A549 (cell line): ENCODE data around the gene SHISAL2A.

Experiments
- CBX2 ChIP-seq: fragments of 200-600 bp; sonication (generic); IDR thresholded peaks from 2 replicates; pipeline ENCODE4 v1.6.1; 2016; ENCODE audit warnings: low read depth, mild to moderate bottlenecking, borderline replicate concordance
- CHD2 ChIP-seq: fragments of 150-350 bp; IDR thresholded peaks from 2 replicates; pipeline ENCODE4 v1.6.1; 2014; ENCODE audit warnings: low read length; ENCODE audit not compliant: partially characterized antibody
- ESRRA ChIP-seq: fragments of 150-350 bp; IDR thresholded peaks from 2 replicates; pipeline ENCODE4 v1.6.1; 2014; ENCODE audit warnings: mild to moderate bottlenecking, low read length, borderline replicate concordance
- HDAC2 ChIP-seq: fragments of 200-600 bp; sonication (generic); IDR thresholded peaks from 2 replicates; pipeline ENCODE4 v1.6.1; 2016
- MYC ChIP-seq: IDR thresholded peaks from 2 replicates; pipeline ENCODE4 v1.6.1; 2012; ENCODE audit warnings: mild to moderate bottlenecking, inconsistent platforms, low read length, improper control_type of control experiment, borderline replicate concordance
- POLR2A ChIP-seq: IDR thresholded peaks from 2 replicates; pipeline ENCODE4 v1.6.1; 2012; ENCODE audit warnings: mild to moderate bottlenecking, low read length
- POLR2AphosphoS2 ChIP-seq: conservative IDR thresholded peaks from 2 replicates; pipeline ENCODE4 v1.6.1; 2012; ENCODE audit warnings: low read length, improper control_type of control experiment, inconsistent platforms
- RFX5 ChIP-seq: fragments of 450-650 bp; IDR thresholded peaks from 2 replicates; pipeline ENCODE4 v1.7.1; 2014; ENCODE audit warnings: antibody characterized with exemption, mild to moderate bottlenecking, moderate library complexity
- RNF2 ChIP-seq: fragments of 200-600 bp; sonication (generic); IDR thresholded peaks from 2 replicates; pipeline ENCODE4 v1.6.1; 2016; ENCODE audit warnings: low read depth, mild to moderate bottlenecking, antibody characterized with exemption, moderate library complexity, borderline replicate concordance
- TF ChIP-seq, protein P1 (sequence below): IDR thresholded peaks from 2 replicates; pipeline ENCODE4 v1.6.1; 2012
- TF ChIP-seq, protein P2 (sequence below): fragments of >200 bp; sonication (Bioruptor Twin); formaldehyde crosslinking; IDR thresholded peaks from 3 replicates; pipeline ENCODE4 v1.5.1; 2016
- TF ChIP-seq, protein P3 (sequence below): IDR thresholded peaks from 2 replicates; pipeline ENCODE4 v1.6.1; 2012
- TF ChIP-seq, protein P4 (sequence below): fragments of 450-650 bp; IDR thresholded peaks from 2 replicates; pipeline ENCODE4 v1.6.1; 2014; ENCODE audit warnings: antibody characterized with exemption

DNA sequence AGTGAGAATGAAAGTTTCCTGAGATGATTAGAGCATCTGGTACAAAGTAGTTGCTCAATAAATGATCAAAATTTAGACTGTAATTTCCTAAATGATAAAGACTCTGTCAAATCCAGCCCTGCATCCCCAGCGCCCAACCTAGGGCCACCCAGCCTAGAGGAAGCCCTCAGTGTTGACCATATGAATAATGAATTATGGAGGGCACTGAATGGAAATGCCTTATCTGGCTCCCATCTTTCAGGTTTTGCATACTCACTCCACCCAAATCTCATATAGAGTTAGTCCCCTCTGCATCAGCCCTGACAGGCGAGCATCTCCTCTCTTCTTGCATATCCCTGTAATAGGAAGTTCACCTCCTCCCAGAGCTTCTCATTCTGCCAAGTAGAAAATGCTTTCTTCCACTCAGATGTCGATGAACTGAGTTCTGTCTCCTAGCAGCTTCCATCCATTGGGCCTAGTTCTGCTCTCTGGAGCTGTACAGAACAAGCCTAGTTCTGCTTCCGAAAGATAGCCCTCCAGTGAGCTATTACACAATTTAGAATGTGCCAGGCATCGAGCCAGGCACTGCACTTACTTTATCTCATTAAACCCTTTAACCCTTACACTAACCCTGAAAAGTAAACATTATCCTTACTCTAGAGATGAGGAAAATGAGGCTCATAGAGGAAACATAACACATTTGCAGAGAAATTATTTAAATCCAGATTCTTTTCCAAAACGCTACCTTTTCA lies 44.3 kb downstream of the SHISAL2A start:
- no peak for TF ChIP-seq POLR2A
- TF ChIP-seq, protein P1, sequence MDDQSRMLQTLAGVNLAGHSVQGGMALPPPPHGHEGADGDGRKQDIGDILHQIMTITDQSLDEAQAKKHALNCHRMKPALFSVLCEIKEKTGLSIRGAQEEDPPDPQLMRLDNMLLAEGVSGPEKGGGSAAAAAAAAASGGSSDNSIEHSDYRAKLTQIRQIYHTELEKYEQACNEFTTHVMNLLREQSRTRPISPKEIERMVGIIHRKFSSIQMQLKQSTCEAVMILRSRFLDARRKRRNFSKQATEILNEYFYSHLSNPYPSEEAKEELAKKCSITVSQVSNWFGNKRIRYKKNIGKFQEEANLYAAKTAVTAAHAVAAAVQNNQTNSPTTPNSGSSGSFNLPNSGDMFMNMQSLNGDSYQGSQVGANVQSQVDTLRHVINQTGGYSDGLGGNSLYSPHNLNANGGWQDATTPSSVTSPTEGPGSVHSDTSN: no peak
- TF ChIP-seq, protein P2, sequence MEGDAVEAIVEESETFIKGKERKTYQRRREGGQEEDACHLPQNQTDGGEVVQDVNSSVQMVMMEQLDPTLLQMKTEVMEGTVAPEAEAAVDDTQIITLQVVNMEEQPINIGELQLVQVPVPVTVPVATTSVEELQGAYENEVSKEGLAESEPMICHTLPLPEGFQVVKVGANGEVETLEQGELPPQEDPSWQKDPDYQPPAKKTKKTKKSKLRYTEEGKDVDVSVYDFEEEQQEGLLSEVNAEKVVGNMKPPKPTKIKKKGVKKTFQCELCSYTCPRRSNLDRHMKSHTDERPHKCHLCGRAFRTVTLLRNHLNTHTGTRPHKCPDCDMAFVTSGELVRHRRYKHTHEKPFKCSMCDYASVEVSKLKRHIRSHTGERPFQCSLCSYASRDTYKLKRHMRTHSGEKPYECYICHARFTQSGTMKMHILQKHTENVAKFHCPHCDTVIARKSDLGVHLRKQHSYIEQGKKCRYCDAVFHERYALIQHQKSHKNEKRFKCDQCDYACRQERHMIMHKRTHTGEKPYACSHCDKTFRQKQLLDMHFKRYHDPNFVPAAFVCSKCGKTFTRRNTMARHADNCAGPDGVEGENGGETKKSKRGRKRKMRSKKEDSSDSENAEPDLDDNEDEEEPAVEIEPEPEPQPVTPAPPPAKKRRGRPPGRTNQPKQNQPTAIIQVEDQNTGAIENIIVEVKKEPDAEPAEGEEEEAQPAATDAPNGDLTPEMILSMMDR: no peak
- no peak for TF ChIP-seq RNF2
- TF ChIP-seq MYC: no peak
- TF ChIP-seq, protein P3, sequence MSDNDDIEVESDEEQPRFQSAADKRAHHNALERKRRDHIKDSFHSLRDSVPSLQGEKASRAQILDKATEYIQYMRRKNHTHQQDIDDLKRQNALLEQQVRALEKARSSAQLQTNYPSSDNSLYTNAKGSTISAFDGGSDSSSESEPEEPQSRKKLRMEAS: no peak
- no peak for TF ChIP-seq ESRRA
- TF ChIP-seq CHD2: no peak
- TF ChIP-seq POLR2AphosphoS2: no peak
- TF ChIP-seq, protein P4, sequence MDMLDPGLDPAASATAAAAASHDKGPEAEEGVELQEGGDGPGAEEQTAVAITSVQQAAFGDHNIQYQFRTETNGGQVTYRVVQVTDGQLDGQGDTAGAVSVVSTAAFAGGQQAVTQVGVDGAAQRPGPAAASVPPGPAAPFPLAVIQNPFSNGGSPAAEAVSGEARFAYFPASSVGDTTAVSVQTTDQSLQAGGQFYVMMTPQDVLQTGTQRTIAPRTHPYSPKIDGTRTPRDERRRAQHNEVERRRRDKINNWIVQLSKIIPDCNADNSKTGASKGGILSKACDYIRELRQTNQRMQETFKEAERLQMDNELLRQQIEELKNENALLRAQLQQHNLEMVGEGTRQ: no peak
- TF ChIP-seq RFX5: no peak
- no peak for TF ChIP-seq HDAC2
- TF ChIP-seq CBX2: no peak
